ENCODE data around the gene ELL3.

The ELL3 gene

DNA sequence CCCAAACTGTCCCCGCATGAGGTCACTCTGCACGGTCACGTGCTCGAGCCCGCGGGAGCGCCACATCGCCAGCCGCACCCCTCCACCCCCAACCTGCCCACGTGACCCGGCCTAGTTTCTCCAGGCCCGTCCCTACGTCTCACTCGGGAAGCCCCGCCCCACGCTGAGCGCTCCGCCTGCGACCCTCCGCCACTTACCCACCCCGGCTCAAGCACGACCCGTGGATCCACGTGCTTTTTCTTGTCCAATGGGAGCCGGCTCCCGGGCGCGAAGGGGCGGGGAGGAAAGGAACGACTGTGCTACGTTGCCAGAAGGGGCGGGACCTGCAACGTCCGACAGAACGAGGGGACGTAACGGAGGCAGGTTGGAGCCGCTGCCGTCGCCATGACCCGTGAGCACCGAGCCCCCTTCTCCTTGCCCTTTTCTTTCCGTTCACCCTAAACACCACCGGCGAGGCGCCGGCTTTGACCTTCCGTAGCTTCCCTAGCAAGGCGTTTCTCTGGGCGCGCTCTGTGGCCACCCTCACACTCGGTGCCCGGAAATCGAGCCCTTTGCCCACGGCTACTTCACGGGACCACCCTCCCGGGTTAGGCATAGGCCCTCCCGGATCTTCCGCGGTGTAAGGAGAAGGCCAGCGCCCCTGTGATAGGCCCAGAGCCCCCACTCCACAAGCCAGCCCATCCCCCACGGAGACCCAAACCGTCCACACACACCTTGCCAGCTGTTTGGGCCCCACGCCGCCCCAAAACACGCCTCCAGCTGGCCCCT lies 15.4 kb upstream of the ELL3 start, which contains the start of gene SERF2:
SERF2 (plus strand) TSS at position 328 of the 768 bp plus-strand sequence; CDS start at position 385, 57 bp downstream.
- H3K4me1 ChIP-seq (ENCODE audit: control insufficient read depth, insufficient read depth, low read length) = peaks cover 33% of the 10 kb centered on the region
- H3K9ac ChIP-seq (ENCODE audit: low read length) = peak within 1 kb of the TSS; percentile 94
- peak within 1 kb of the TSS; percentile 91 for H3K27ac ChIP-seq (ENCODE audit: low read depth, low read length)
- peaks cover 40% of the 10 kb centered on the region for H3K36me3 ChIP-seq (ENCODE audit: control insufficient read depth, insufficient read depth, low read length)
- H3K27me3 ChIP-seq (ENCODE audit: control insufficient read depth, insufficient read depth, low read length) = no peaks in the 10 kb centered on the region
- H3K4me3 ChIP-seq (ENCODE audit: low read depth, low read length) = peak within 1 kb of the TSS; percentile 83
- no peaks in the 10 kb centered on the region for H3K9me3 ChIP-seq (ENCODE audit: control insufficient read depth, insufficient read depth, low read depth, low read length)

DNA sequence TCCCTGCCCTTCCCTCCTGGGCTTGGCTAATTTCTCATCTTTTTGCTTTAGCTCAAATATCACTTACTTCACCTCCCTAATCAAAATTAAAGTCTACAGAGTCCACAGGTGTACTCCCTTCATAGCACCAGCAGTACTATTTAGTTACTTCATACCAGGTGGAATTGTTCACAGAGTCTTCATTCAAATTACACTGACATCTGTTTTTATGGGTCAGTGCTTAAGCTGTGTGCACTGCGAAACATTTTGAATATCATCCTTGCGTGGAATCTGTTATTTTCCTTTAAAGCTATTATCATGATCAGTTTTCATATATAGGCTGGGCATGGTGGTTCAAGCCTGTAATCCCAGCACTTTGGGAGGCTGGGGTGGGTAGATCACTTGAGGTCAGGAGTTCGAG lies 12.6 kb upstream of the ELL3 start:
- H3K9ac ChIP-seq (ENCODE audit: low read length) = no peak overlapping the region
- peaks cover 12% of the 10 kb centered on the region for H3K36me3 ChIP-seq (ENCODE audit: control insufficient read depth, insufficient read depth, low read length)
- H3K4me1 ChIP-seq (ENCODE audit: control insufficient read depth, insufficient read depth, low read length) = peaks cover 14% of the 10 kb centered on the region
- H3K9me3 ChIP-seq (ENCODE audit: control insufficient read depth, insufficient read depth, low read depth, low read length) = no peaks in the 10 kb centered on the region
- H3K27me3 ChIP-seq (ENCODE audit: control insufficient read depth, insufficient read depth, low read length) = no peaks in the 10 kb centered on the region
- no peak overlapping the region for H3K27ac ChIP-seq (ENCODE audit: low read depth, low read length)
- no peak overlapping the region for H3K4me3 ChIP-seq (ENCODE audit: low read depth, low read length)

- Histone ChIP-seq H3K27ac (ENCODE audit: low read depth, low read length) (no peak overlapping the region), H3K27me3 (ENCODE audit: control insufficient read depth, insufficient read depth, low read length) (peaks cover 9% of the 10 kb centered on the region; the same call in 1 of the 2 replicates), H3K4me3 (ENCODE audit: low read depth, low read length) (no peak overlapping the region), H3K4me1 (ENCODE audit: control insufficient read depth, insufficient read depth, low read length) (peaks cover 5% of the 10 kb centered on the region; the same call in 1 of the 2 replicates), H3K36me3 (ENCODE audit: control insufficient read depth, insufficient read depth, low read length) (peaks cover 5% of the 10 kb centered on the region), H3K9ac (ENCODE audit: low read length) (no peak overlapping the region), H3K9me3 (ENCODE audit: control insufficient read depth, insufficient read depth, low read depth, low read length) (no peaks in the 10 kb centered on the region)
These were observed 2.2 kb upstream of the ELL3 start for GRCh38 chr15:43779016-43779415.

DNA sequence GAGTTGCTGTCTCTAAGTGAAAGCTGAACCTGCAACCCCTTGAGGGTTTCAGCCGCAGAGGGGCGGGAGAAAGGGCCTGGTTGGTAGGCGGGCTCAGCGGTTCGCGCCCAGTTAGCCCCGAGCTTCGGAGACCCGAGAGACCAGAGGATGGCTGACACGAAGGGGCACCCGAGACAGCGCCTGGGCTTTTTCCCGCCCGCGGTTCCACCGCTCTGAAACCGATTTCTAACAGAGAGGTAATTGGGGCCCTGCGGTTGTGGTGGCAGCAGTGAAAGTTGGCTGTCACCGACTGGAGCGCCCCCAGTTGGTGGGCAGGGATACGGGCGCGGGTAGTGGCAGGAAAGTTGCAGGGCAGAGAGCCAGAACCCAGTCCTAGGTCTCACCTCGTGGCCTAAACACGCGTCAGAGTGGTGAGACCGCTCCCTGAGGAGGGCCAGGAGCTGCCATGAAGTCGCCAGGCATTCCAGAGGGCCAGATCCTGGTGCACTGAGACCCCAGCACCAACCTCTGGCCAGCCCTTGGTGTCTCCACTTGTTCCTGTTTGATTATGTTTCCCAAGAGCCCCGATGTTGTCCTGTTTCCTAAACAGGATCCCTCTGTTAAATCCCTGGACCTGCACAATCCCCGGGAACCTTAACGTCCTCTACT lies 625 bp upstream of the ELL3 start:
- Histone ChIP-seq H3K27me3 (ENCODE audit: control insufficient read depth, insufficient read depth, low read length) (peaks cover 9% of the 10 kb centered on the region; the same call in 1 of the 2 replicates), H3K36me3 (ENCODE audit: control insufficient read depth, insufficient read depth, low read length) (peaks cover 21% of the 10 kb centered on the region), H3K4me3 (ENCODE audit: low read depth, low read length) (peak overlapping the region; percentile 85), H3K4me1 (ENCODE audit: control insufficient read depth, insufficient read depth, low read length) (peaks cover 5% of the 10 kb centered on the region; the same call in 1 of the 2 replicates), H3K9me3 (ENCODE audit: control insufficient read depth, insufficient read depth, low read depth, low read length) (no peaks in the 10 kb centered on the region), H3K9ac (ENCODE audit: low read length) (peak overlapping the region; percentile 61), H3K27ac (ENCODE audit: low read depth, low read length) (no peak overlapping the region)

GRCh38 chr15:43776101-43776717 lies 557 bp downstream of the ELL3 start:
- H3K27ac ChIP-seq (ENCODE audit: low read depth, low read length) = no peak overlapping the region
- no peaks in the 10 kb centered on the region for H3K9me3 ChIP-seq (ENCODE audit: control insufficient read depth, insufficient read depth, low read depth, low read length)
- H3K36me3 ChIP-seq (ENCODE audit: control insufficient read depth, insufficient read depth, low read length) = peaks cover 33% of the 10 kb centered on the region
- H3K9ac ChIP-seq (ENCODE audit: low read length) = peak overlapping the region; percentile 69
- H3K27me3 ChIP-seq (ENCODE audit: control insufficient read depth, insufficient read depth, low read length) = peaks cover 9% of the 10 kb centered on the region; the same call in 1 of the 2 replicates
- H3K4me3 ChIP-seq (ENCODE audit: low read depth, low read length) = peak overlapping the region; percentile 85
- H3K4me1 ChIP-seq (ENCODE audit: control insufficient read depth, insufficient read depth, low read length) = peaks cover 5% of the 10 kb centered on the region; the same call in 1 of the 2 replicates

DNA sequence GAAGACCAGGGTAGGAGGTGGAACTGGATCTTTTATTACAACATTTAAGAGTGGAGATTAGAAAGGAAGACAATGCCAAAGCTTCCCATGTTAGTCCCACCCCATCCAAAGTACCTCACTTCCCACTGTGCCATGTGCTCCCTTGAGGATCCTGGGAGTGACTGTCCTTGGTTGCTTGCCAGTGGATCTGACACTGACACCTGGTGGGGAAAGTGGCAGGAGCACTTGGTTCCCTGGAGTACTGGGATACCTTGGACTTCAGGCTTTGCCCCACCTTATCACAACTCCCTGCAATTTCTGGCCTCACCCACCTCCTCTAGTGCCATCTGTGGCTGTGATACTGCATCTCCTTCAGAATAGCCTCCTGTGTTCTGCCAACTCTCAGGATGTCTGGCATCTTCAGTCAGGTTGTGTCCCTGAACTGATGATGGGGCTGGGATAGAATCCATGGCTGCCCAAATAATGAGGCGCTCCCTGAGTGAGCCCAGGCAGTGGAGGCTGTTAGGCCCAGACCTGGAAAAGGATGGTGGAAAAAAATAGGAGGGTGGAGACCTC lies 1.3 kb downstream of the ELL3 start:
- peak overlapping the region; percentile 85 for H3K4me3 ChIP-seq (ENCODE audit: low read depth, low read length)
- no peak overlapping the region for H3K27ac ChIP-seq (ENCODE audit: low read depth, low read length)
- peaks cover 5% of the 10 kb centered on the region; the same call in 1 of the 2 replicates for H3K4me1 ChIP-seq (ENCODE audit: control insufficient read depth, insufficient read depth, low read length)
- no peaks in the 10 kb centered on the region for H3K9me3 ChIP-seq (ENCODE audit: control insufficient read depth, insufficient read depth, low read depth, low read length)
- H3K36me3 ChIP-seq (ENCODE audit: control insufficient read depth, insufficient read depth, low read length) = peaks cover 40% of the 10 kb centered on the region
- peaks cover 9% of the 10 kb centered on the region; the same call in 1 of the 2 replicates for H3K27me3 ChIP-seq (ENCODE audit: control insufficient read depth, insufficient read depth, low read length)
- H3K9ac ChIP-seq (ENCODE audit: low read length) = peak overlapping the region; percentile 69

GRCh38 chr15:43774062-43774461 lies 2.7 kb downstream of the ELL3 start:
- H3K9ac ChIP-seq (ENCODE audit: low read length) = no peak overlapping the region
- no peak overlapping the region for H3K27ac ChIP-seq (ENCODE audit: low read depth, low read length)
- H3K9me3 ChIP-seq (ENCODE audit: control insufficient read depth, insufficient read depth, low read depth, low read length) = no peaks in the 10 kb centered on the region
- H3K36me3 ChIP-seq (ENCODE audit: control insufficient read depth, insufficient read depth, low read length) = peaks cover 54% of the 10 kb centered on the region
- H3K4me3 ChIP-seq (ENCODE audit: low read depth, low read length) = no peak overlapping the region
- peaks cover 5% of the 10 kb centered on the region; the same call in 1 of the 2 replicates for H3K4me1 ChIP-seq (ENCODE audit: control insufficient read depth, insufficient read depth, low read length)
- H3K27me3 ChIP-seq (ENCODE audit: control insufficient read depth, insufficient read depth, low read length) = peaks cover 9% of the 10 kb centered on the region; the same call in 1 of the 2 replicates

- H3K9me3 ChIP-seq (ENCODE audit: control insufficient read depth, insufficient read depth, low read depth, low read length) = no peaks in the 10 kb centered on the region
- no peak overlapping the region for H3K27ac ChIP-seq (ENCODE audit: low read depth, low read length)
- peaks cover 67% of the 10 kb centered on the region for H3K36me3 ChIP-seq (ENCODE audit: control insufficient read depth, insufficient read depth, low read length)
These were observed 4.1 kb downstream of the ELL3 start for GRCh38 chr15:43772624-43773023.

DNA sequence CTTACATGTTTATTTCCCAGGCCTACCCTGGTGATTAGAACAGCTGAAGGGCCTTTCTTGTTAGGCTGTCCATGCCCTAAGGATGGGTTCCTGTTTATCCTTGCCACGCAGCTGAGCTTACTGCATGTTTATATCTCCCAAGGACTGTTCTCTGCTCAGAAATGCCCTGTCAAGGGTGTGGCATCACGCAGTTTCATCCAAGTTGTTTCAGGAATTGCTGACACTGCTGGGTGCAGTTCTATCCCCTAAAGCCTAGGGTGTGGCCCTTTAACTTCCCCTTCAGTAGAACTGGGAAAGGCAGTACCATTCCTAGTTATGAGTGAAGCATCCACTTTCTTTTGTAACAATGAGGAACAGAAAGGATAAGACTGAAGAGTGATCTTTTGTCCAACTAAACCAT lies 5.0 kb downstream of the ELL3 start:
- H3K27ac ChIP-seq (ENCODE audit: low read depth, low read length) = no peak overlapping the region
- peaks cover 9% of the 10 kb centered on the region; the same call in 1 of the 2 replicates for H3K27me3 ChIP-seq (ENCODE audit: control insufficient read depth, insufficient read depth, low read length)
- no peak overlapping the region for H3K9ac ChIP-seq (ENCODE audit: low read length)
- H3K4me1 ChIP-seq (ENCODE audit: control insufficient read depth, insufficient read depth, low read length) = peaks cover 5% of the 10 kb centered on the region; the same call in 1 of the 2 replicates
- H3K4me3 ChIP-seq (ENCODE audit: low read depth, low read length) = no peak overlapping the region
- no peaks in the 10 kb centered on the region for H3K9me3 ChIP-seq (ENCODE audit: control insufficient read depth, insufficient read depth, low read depth, low read length)
- peaks cover 75% of the 10 kb centered on the region for H3K36me3 ChIP-seq (ENCODE audit: control insufficient read depth, insufficient read depth, low read length)

More at GRCh38 chr15:43772624-43773023, 4.1 kb downstream of the ELL3 start:
- no peak overlapping the region for H3K4me3 ChIP-seq (ENCODE audit: low read depth, low read length)
- no peak overlapping the region for H3K9ac ChIP-seq (ENCODE audit: low read length)
- peaks cover 9% of the 10 kb centered on the region; the same call in 1 of the 2 replicates for H3K27me3 ChIP-seq (ENCODE audit: control insufficient read depth, insufficient read depth, low read length)
- peaks cover 5% of the 10 kb centered on the region; the same call in 1 of the 2 replicates for H3K4me1 ChIP-seq (ENCODE audit: control insufficient read depth, insufficient read depth, low read length)

DNA sequence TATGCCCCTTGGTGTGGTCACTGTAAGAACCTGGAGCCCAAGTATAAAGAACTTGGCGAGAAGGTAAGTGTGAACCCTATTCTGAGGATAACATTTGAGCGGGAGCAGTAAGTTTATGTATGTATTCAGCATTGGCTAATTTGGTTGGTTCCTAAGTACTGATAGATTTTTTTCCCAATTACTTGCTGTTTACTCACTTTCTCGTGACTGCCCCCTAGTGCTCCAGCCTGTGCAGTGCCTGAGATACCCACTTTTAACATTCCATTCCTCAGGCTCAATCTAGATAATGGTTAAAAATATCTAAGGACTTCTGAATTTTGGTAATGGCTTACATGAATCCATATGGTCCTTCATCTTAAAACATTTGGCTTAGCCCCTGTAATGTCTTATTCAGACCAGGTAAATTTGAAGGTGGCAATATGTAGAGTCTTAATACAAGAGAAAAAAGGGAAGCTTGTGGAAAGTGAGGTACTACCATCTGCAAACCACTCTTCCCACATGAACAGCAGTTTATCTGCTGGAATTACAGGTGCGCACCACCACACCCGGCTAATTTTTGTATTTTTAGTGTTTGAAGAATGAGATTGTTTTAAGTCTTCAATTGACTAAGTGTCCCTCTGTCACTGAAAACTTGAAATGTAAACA lies 7.1 kb downstream of the ELL3 start:
- no peak overlapping the region for H3K4me3 ChIP-seq (ENCODE audit: low read depth, low read length)
- H3K4me1 ChIP-seq (ENCODE audit: control insufficient read depth, insufficient read depth, low read length) = no peaks in the 10 kb centered on the region
- no peaks in the 10 kb centered on the region for H3K9me3 ChIP-seq (ENCODE audit: control insufficient read depth, insufficient read depth, low read depth, low read length)
- peaks cover 96% of the 10 kb centered on the region for H3K36me3 ChIP-seq (ENCODE audit: control insufficient read depth, insufficient read depth, low read length)
- no peaks in the 10 kb centered on the region for H3K27me3 ChIP-seq (ENCODE audit: control insufficient read depth, insufficient read depth, low read length)
- no peak overlapping the region for H3K27ac ChIP-seq (ENCODE audit: low read depth, low read length)
- no peak overlapping the region for H3K9ac ChIP-seq (ENCODE audit: low read length)

Measured in HUES6 (cell line).